Activated naive CD8-positive, alpha-beta T cell treated with anti-CD3 and anti-CD28 coated beads, Interleukin-2, amount 50 U/mL, for 24 hours (primary cell): ENCODE results near the gene MPZ.
"Not testable (repeated sequence)": the region's sequence is repeated elsewhere in the genome, so short reads cannot be mapped to it uniquely, and the experiment has no call there.

Experiments
- ATAC-seq: fragments of 150-1000 bp; cut with Tn5 transposase; one replicate; pipeline ENCODE4 v1.10.0; 2021
- DNase-seq: peaks from one replicate; pipeline ENCODE4 v3.0.0; 2021
- H3K27ac Mint-ChIP-seq: one replicate; pipeline ENCODE4 v1.8.0; 2021; ENCODE audit warnings: mild to moderate bottlenecking, mixed read lengths
- H3K27me3 Mint-ChIP-seq: one replicate; pipeline ENCODE4 v1.8.0; 2021; ENCODE audit warnings: mixed read lengths
- H3K36me3 Mint-ChIP-seq: one replicate; pipeline ENCODE4 v1.8.0; 2021; ENCODE audit warnings: low read depth, mixed read lengths
- H3K4me1 Mint-ChIP-seq: one replicate; pipeline ENCODE4 v1.8.0; 2021; ENCODE audit warnings: mixed read lengths
- H3K4me3 Mint-ChIP-seq: one replicate; pipeline ENCODE4 v1.8.0; 2021; ENCODE audit warnings: mild to moderate bottlenecking, moderate library complexity, mixed read lengths
- H3K9me3 Mint-ChIP-seq: one replicate; pipeline ENCODE4 v1.8.0; 2021; ENCODE audit warnings: mixed read lengths

Gene MPZ

DNA sequence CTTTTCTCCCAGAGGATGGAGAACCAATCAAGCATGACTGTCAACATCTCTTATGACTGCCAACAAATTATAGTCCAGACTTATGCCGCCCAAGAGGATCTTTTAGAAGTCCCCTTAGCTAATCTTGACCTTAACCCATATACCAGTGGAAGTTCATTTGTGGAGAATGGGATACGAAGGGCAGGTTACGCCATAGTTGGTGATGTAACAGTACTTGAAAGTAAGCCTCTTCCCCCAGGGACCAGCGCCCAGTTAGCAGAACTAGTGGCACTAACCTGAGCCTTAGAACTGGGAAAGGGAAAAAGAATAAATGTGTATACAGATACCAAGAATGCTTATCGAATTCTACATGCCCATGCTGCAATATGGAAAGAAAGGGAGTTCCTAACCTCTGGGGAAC, 54.5 kb downstream of the MPZ start:
- H3K9me3 Mint-ChIP-seq = peaks cover 23% of the 10 kb centered on the region
- H3K36me3 Mint-ChIP-seq = peaks cover 16% of the 10 kb centered on the region
- H3K27me3 Mint-ChIP-seq = peaks cover 37% of the 10 kb centered on the region
- not testable (repeated sequence) for DNase-seq, ATAC-seq, H3K27ac Mint-ChIP-seq, H3K4me3 Mint-ChIP-seq
- H3K4me1 Mint-ChIP-seq = peaks cover 11% of the 10 kb centered on the region
